Gastrocnemius medialis (tissue), 4 donors: ENCODE results near the gene CORO2A. TPM values are rescaled to one million over a fixed set of nuclear protein-coding genes. Genes with fewer than 3 reads are reported as not detected.
"Not testable (repeated sequence)": the region's sequence is repeated elsewhere in the genome, so short reads cannot be mapped to it uniquely, and the experiment has no call there.

Experiments
- ATAC-seq, 2 donors: fragments of 150-250 bp; one replicate each; pipeline ENCODE4 v1.9.1; 2016
- DNase-seq, 2 donors: peaks; one replicate each; pipeline ENCODE4 v3.0.0-alpha.2; 2019
- H3K27ac ChIP-seq, 4 donors: fragments of 200-600 bp; sonication (generic); 1 replicate in 1 of 4; 2 replicates in 3 of 4; pipeline ENCODE4 v1.5.1; 2016 to 2018; ENCODE audit warnings: mild to moderate bottlenecking in 2 of 4, moderate library complexity in 1 of 4
- H3K27me3 ChIP-seq, 3 donors: fragments of 200-600 bp; sonication (generic) in 2 of 3; 1 replicate in 1 of 3; 2 replicates in 2 of 3; pipeline versions ENCODE4 v1.5.1 to v1.6.0; 2016 to 2019; ENCODE audit warnings: mild to moderate bottlenecking in 1 of 3, moderate library complexity in 1 of 3
- H3K36me3 ChIP-seq, 2 donors: fragments of 200-600 bp; sonication (generic) in 1 of 2; one replicate each; pipeline ENCODE4 v1.5.1; 2017 to 2018
- H3K4me1 ChIP-seq, 2 donors: fragments of 200-600 bp; sonication (generic) in 1 of 2; one replicate each; pipeline ENCODE4 v1.5.1; 2016 to 2017; ENCODE audit warnings: mild to moderate bottlenecking in 2 of 2
- H3K4me3 ChIP-seq, 4 donors: fragments of 200-600 bp; sonication (generic) in 3 of 4; 1 replicate in 1 of 4; 2 replicates in 3 of 4; pipeline ENCODE4 v1.5.1; 2016 to 2019; ENCODE audit warnings: mild to moderate bottlenecking in 2 of 4
- H3K9me3 ChIP-seq, 3 donors: fragments of 200-600 bp; sonication (generic) in 2 of 3; 1 replicate in 1 of 3; 2 replicates in 2 of 3; pipeline ENCODE4 v1.5.1; 2016 to 2019
- POLR2A ChIP-seq, 2 donors: fragments of 450-650 bp; IDR thresholded peaks; one replicate each; pipeline ENCODE4 v1.6.1; 2017; ENCODE audit warnings: antibody characterized with exemption in 2 of 2, mild to moderate bottlenecking in 2 of 2, moderate library complexity in 2 of 2
- in situ Hi-C, 4 donors: fragments of 200-750 bp; cut with MboI; loops; one replicate each; pipeline versions ENCODE4 v1.15.0 to v1.8.0; 2017; ENCODE audit warnings: low sequenced_read_pairs in 4 of 4
- intact Hi-C: fragments of 100-400 bp; cut with DNase I; formaldehyde crosslinking; loops from one replicate; pipeline ENCODE4 v1.15.1; 2023; ENCODE audit warnings: low total_unique reads
- total RNA-seq, 4 donors: library from RNA; depleted of rRNA; stranded (reverse); fragments of >200 nt; gene quantifications; one replicate each; pipeline versions ENCODE4 v1.1.0 to v1.2.3, GENCODE V29; 2016
- TF ChIP-seq, protein P1 (sequence below), 5 experiments: fragments of 450-650 bp in 3 of 5; fragments of 200-600 bp in 2 of 5; sonication (generic) in 2 of 5; IDR thresholded peaks in 4 of 5; conservative IDR thresholded peaks in 1 of 5; 1 replicate in 4 of 5; 2 replicates in 1 of 5; pipeline ENCODE4 v1.5.1; 2016 to 2019; ENCODE audit warnings: antibody characterized with exemption in 5 of 5, mild to moderate bottlenecking in 3 of 5, moderate library complexity in 3 of 5

Gene CORO2A
- total RNA-seq, 4 donors from 2014 or later = 0.05 to 0.42 (median 0.19) TPM

DNA sequence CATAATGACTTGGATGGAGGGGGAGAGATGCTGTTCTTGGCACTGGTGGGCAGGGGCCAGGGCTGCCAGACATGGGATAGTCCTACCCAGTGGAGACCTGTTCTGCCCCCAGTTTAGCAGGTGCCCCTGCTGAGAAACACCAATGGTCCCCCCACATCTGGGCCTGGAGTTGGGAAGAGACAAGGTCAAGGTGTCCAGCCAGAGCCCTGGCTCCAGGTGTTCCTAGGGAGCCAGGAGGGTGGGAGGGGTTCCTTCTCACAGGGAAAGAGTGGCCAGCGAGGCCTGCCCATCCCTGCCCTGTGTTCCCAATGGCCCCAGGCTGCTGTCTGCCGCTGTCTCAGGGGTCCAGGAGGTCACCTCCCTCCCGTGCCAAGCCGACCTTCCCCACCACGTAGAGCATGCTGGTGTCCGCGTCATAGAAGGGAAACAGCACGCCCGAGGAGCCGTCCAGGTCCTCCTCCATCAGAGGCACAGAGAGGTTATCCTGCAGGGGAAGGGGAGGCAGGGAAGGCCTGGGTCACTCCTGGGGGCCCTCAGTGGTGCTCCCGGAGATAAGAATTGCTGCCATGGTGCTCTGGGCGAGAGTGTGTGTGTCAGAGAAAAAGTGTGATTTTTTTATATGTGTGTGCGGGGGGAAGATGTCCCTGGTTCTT lies 61.7 kb downstream of the CORO2A start:
- H3K4me3 ChIP-seq = no peak overlapping the region
- no peak overlapping the region for H3K27ac ChIP-seq
- no peaks in the 10 kb centered on the region for H3K9me3 ChIP-seq
- TF ChIP-seq, protein P1, sequence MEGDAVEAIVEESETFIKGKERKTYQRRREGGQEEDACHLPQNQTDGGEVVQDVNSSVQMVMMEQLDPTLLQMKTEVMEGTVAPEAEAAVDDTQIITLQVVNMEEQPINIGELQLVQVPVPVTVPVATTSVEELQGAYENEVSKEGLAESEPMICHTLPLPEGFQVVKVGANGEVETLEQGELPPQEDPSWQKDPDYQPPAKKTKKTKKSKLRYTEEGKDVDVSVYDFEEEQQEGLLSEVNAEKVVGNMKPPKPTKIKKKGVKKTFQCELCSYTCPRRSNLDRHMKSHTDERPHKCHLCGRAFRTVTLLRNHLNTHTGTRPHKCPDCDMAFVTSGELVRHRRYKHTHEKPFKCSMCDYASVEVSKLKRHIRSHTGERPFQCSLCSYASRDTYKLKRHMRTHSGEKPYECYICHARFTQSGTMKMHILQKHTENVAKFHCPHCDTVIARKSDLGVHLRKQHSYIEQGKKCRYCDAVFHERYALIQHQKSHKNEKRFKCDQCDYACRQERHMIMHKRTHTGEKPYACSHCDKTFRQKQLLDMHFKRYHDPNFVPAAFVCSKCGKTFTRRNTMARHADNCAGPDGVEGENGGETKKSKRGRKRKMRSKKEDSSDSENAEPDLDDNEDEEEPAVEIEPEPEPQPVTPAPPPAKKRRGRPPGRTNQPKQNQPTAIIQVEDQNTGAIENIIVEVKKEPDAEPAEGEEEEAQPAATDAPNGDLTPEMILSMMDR (IDR thresholded peaks at IDR 0.05 in 4 of 5, conservative IDR thresholded peaks at IDR 0.05 in 1 of 5) = no peak
- no peak for TF ChIP-seq POLR2A (IDR thresholded peaks at IDR 0.05)
- no peaks in the 10 kb centered on the region for H3K36me3 ChIP-seq
- DNase-seq (no peak), ATAC-seq (no peak)
- in situ Hi-C loops = no loop called here
- H3K27me3 ChIP-seq = no peaks in the 10 kb centered on the region
- H3K4me1 ChIP-seq = no peaks in the 10 kb centered on the region
- intact Hi-C loops = no loop called here

- H3K27me3 ChIP-seq, intact Hi-C loops, H3K36me3 ChIP-seq, H3K27ac ChIP-seq, in situ Hi-C loops, H3K4me1 ChIP-seq, ATAC-seq, DNase-seq, H3K9me3 ChIP-seq, H3K4me3 ChIP-seq: not testable (repeated sequence)
Observed at GRCh38 chr9:98130060-98130459, 62.4 kb downstream of the CORO2A start.

DNA sequence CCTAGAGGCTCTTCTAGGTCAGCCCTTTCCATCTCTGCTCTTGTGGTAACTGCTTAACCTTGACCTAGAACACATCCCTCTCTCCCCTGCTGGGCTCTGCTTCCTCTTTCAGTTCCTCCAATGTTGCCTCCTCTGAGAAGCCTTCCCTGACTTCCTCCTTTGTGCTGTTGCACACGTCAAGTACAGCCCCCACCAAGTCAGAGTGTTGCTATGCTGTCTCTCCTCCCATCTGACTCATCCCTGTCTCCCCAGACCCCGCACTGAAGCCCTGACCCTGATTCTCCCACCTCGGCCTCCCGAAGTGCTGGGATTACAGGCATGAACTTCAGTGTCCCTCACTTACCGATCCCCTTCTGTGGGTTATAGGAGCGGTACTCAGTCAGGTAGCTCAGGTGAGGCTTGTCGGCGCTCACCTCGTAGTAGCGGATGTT lies 63.0 kb downstream of the CORO2A start:
- in situ Hi-C loops = no loop called here
- Histone ChIP-seq H3K36me3 (no peaks in the 10 kb centered on the region), H3K4me3 (no peak overlapping the region), H3K4me1 (no peaks in the 10 kb centered on the region), H3K9me3 (no peaks in the 10 kb centered on the region), H3K27ac (no peak overlapping the region), H3K27me3 (no peaks in the 10 kb centered on the region)
- TF ChIP-seq, protein P1 (IDR thresholded peaks at IDR 0.05 in 4 of 5, conservative IDR thresholded peaks at IDR 0.05 in 1 of 5) = no peak
- no peak for TF ChIP-seq POLR2A (IDR thresholded peaks at IDR 0.05)
- ATAC-seq = no peak
- DNase-seq = no peak
- intact Hi-C loops = no loop called here

GRCh38 chr9:98128316-98128715 lies 64.1 kb downstream of the CORO2A start:
- Histone ChIP-seq H3K36me3 (no peaks in the 10 kb centered on the region), H3K9me3 (no peaks in the 10 kb centered on the region), H3K4me1 (no peaks in the 10 kb centered on the region), H3K27ac (no peak overlapping the region), H3K4me3 (no peak overlapping the region), H3K27me3 (no peaks in the 10 kb centered on the region)
- ATAC-seq (no peak), DNase-seq (no peak)
- intact Hi-C loops (no loop called here), in situ Hi-C loops (no loop called here)
- TF ChIP-seq, protein P1 (IDR thresholded peaks at IDR 0.05 in 4 of 5, conservative IDR thresholded peaks at IDR 0.05 in 1 of 5) = no peak
- TF ChIP-seq POLR2A (IDR thresholded peaks at IDR 0.05) = no peak

- H3K4me1 ChIP-seq = no peaks in the 10 kb centered on the region
- TF ChIP-seq, protein P1 (IDR thresholded peaks at IDR 0.05 in 4 of 5, conservative IDR thresholded peaks at IDR 0.05 in 1 of 5) = no peak
- no peak for TF ChIP-seq POLR2A (IDR thresholded peaks at IDR 0.05)
- H3K27ac ChIP-seq = no peak overlapping the region
- intact Hi-C loops (no loop called here), in situ Hi-C loops (no loop called here)
- ATAC-seq (no peak), DNase-seq (no peak)
- H3K27me3 ChIP-seq = no peaks in the 10 kb centered on the region
- H3K9me3 ChIP-seq = no peaks in the 10 kb centered on the region
- H3K4me3 ChIP-seq = no peak overlapping the region
- H3K36me3 ChIP-seq = no peaks in the 10 kb centered on the region
Observed at GRCh38 chr9:98127226-98127625, 65.2 kb downstream of the CORO2A start.
